ENCODE results near the gene HK3.

Gene HK3

GRCh38 chr5:176836811-176837706 lies 62.1 kb downstream of the HK3 start:
- TF ChIP-seq CTCF (IDR thresholded peaks at IDR 0.05), result no peak

GRCh38 chr5:176835918-176836317 lies 63.2 kb downstream of the HK3 start:
- no peak for TF ChIP-seq CTCF (IDR thresholded peaks at IDR 0.05)

- TF ChIP-seq CTCF (IDR thresholded peaks at IDR 0.05), result no peak
Observed at GRCh38 chr5:176833286-176833685, 65.9 kb downstream of the HK3 start.

- TF ChIP-seq CTCF (IDR thresholded peaks at IDR 0.05), result no peak
Observed at GRCh38 chr5:176832162-176832561, 67.0 kb downstream of the HK3 start.

- TF ChIP-seq CTCF (IDR thresholded peaks at IDR 0.05), result no peak
Observed at GRCh38 chr5:176831425-176831824, 67.7 kb downstream of the HK3 start.

- TF ChIP-seq CTCF (IDR thresholded peaks at IDR 0.05), result no peak
Observed at GRCh38 chr5:176830995-176831423, 68.1 kb downstream of the HK3 start.
